H9 (cell line): ENCODE measurements around the gene ENOX1. TPM values are rescaled to one million over a fixed set of nuclear protein-coding genes. Genes with fewer than 3 reads are reported as not detected.

ENCODE experiments used
- DNase-seq: peaks from one replicate; pipeline ENCODE4 v3.0.0-alpha.2; 2017
- H2AFZ ChIP-seq: one replicate; pipeline ENCODE4 v1.6.1; 2013; ENCODE audit warnings: mild to moderate bottlenecking, low read length, control low read depth, moderate library complexity
- H2AK5ac ChIP-seq: 2 replicates; pipeline ENCODE4 v1.6.1; 2013; ENCODE audit warnings: low read length, control low read depth, mixed read lengths; ENCODE audit not compliant: insufficient read length
- H2BK120ac ChIP-seq: one replicate; pipeline ENCODE4 v1.6.1; 2013; ENCODE audit warnings: low read depth, mild to moderate bottlenecking, low read length, control low read depth, inconsistent platforms; ENCODE audit not compliant: poor library complexity, severe bottlenecking
- H2BK12ac ChIP-seq: 2 replicates; pipeline ENCODE4 v1.6.1; 2013; ENCODE audit warnings: low read length, control low read depth, mixed read lengths, low read depth; ENCODE audit not compliant: insufficient read length
- H2BK15ac ChIP-seq: 2 replicates; pipeline ENCODE4 v1.6.1; 2013; ENCODE audit warnings: low read depth, low read length, control low read depth
- H2BK20ac ChIP-seq: one replicate; pipeline ENCODE4 v1.6.1; 2013; ENCODE audit warnings: low read depth, mild to moderate bottlenecking, low read length, control low read depth, inconsistent platforms; ENCODE audit not compliant: poor library complexity, severe bottlenecking
- H2BK5ac ChIP-seq: 2 replicates; pipeline ENCODE4 v1.6.1; 2013; ENCODE audit warnings: low read length, control low read depth, mixed read lengths; ENCODE audit not compliant: insufficient read length
- H3K14ac ChIP-seq: 2 replicates; pipeline ENCODE4 v1.6.1; 2013; ENCODE audit warnings: low read length, control low read depth; ENCODE audit not compliant: insufficient read depth
- H3K18ac ChIP-seq: 2 replicates; pipeline ENCODE4 v1.6.1; 2013; ENCODE audit warnings: low read depth, mild to moderate bottlenecking, mixed read lengths, low read length, control low read depth; ENCODE audit not compliant: insufficient read length
- H3K23ac ChIP-seq: 2 replicates; pipeline ENCODE4 v1.6.1; 2013; ENCODE audit warnings: low read length, control low read depth, mixed read lengths, low read depth; ENCODE audit not compliant: insufficient read length
- H3K23me2 ChIP-seq: 2 replicates; pipeline ENCODE4 v1.6.1; 2013; ENCODE audit warnings: low read depth, mild to moderate bottlenecking, mixed read lengths, low read length, control low read depth; ENCODE audit not compliant: insufficient read length, poor library complexity, severe bottlenecking
- H3K27ac ChIP-seq: 2 replicates; pipeline ENCODE4 v1.5.1; 2013; ENCODE audit warnings: low read length, control low read depth, mixed read lengths, low read depth; ENCODE audit not compliant: insufficient read length
- H3K27me3 ChIP-seq: 2 replicates; pipeline ENCODE4 v1.6.1; 2013; ENCODE audit warnings: low read length, control low read depth, inconsistent platforms; ENCODE audit not compliant: insufficient read depth
- H3K4ac ChIP-seq: 2 replicates; pipeline ENCODE4 v1.6.1; 2013; ENCODE audit warnings: low read depth, mild to moderate bottlenecking, control low read depth, inconsistent platforms, low read length, moderate library complexity
- H3K4me1 ChIP-seq: 2 replicates; pipeline ENCODE4 v1.6.1; 2013; ENCODE audit warnings: low read length, control low read depth, inconsistent platforms; ENCODE audit not compliant: insufficient read depth
- H3K4me2 ChIP-seq: 2 replicates; pipeline ENCODE4 v1.6.1; 2013; ENCODE audit warnings: low read length, control low read depth, mixed read lengths; ENCODE audit not compliant: insufficient read length, insufficient read depth
- H3K56ac ChIP-seq: 2 replicates; pipeline ENCODE4 v1.6.1; 2013; ENCODE audit warnings: low read depth, mild to moderate bottlenecking, mixed read lengths, low read length, control low read depth; ENCODE audit not compliant: insufficient read length
- H3K79me1 ChIP-seq: 2 replicates; pipeline ENCODE4 v1.6.1; 2013; ENCODE audit warnings: low read depth, mild to moderate bottlenecking, moderate library complexity, low read length, control low read depth, inconsistent platforms; ENCODE audit not compliant: insufficient read depth, poor library complexity, severe bottlenecking
- H3K79me2 ChIP-seq: 2 replicates; pipeline ENCODE4 v1.6.1; 2013; ENCODE audit warnings: low read length, control low read depth, inconsistent platforms; ENCODE audit not compliant: insufficient read depth
- H3K9ac ChIP-seq: 2 replicates; pipeline ENCODE4 v1.6.1; 2013; ENCODE audit warnings: low read length, control low read depth, mixed read lengths; ENCODE audit not compliant: insufficient read length; ENCODE audit errors: extremely low read depth
- H3K9me3 ChIP-seq: one replicate; pipeline ENCODE4 v1.6.1; 2013; ENCODE audit warnings: low read depth, low read length, inconsistent platforms; ENCODE audit not compliant: control insufficient read depth
- H3T11ph ChIP-seq: one replicate; pipeline ENCODE4 v1.6.1; 2013; ENCODE audit warnings: mild to moderate bottlenecking, low read length, control low read depth, inconsistent platforms
- H4K20me1 ChIP-seq: one replicate; pipeline ENCODE4 v1.6.1; 2013; ENCODE audit not compliant: control insufficient read depth, insufficient read length, insufficient read depth
- H4K5ac ChIP-seq: 2 replicates; pipeline ENCODE4 v1.6.1; 2013; ENCODE audit warnings: low read depth, mild to moderate bottlenecking, mixed read lengths, low read length, control low read depth; ENCODE audit not compliant: insufficient read length
- H4K8ac ChIP-seq: replicated peaks from 2 replicates; pipeline ENCODE4 v1.6.1; 2013; ENCODE audit warnings: low read length, control low read depth, mixed read lengths, low read depth; ENCODE audit not compliant: insufficient read length
- H4K91ac ChIP-seq: 2 replicates; pipeline ENCODE4 v1.6.1; 2013; ENCODE audit warnings: low read depth, mild to moderate bottlenecking, moderate library complexity, mixed read lengths, low read length, control low read depth; ENCODE audit not compliant: insufficient read length
- H3K27ac Mint-ChIP-seq, 3 experiments: 2 replicates in 2 of 3; 3 replicates in 1 of 3; pipeline ENCODE4 v1.8.0; 2020 to 2021; ENCODE audit warnings: mixed read lengths in 3 of 3, mild to moderate bottlenecking in 1 of 3, moderate library complexity in 1 of 3
- H3K27me3 Mint-ChIP-seq: 2 replicates; pipeline ENCODE4 v1.8.0; 2021; ENCODE audit warnings: low read depth, mild to moderate bottlenecking, moderate library complexity, mixed read lengths
- H3K36me3 Mint-ChIP-seq, 3 experiments: 2 replicates in 2 of 3; 3 replicates in 1 of 3; pipeline ENCODE4 v1.8.0; 2020 to 2021; ENCODE audit warnings: low read depth in 3 of 3, mixed read lengths in 3 of 3; ENCODE audit not compliant: insufficient read depth in 1 of 3
- H3K4me1 Mint-ChIP-seq, 2 experiments: 2 replicates each; pipeline ENCODE4 v1.8.0; 2020; ENCODE audit warnings: mixed read lengths in 2 of 2
- H3K4me3 Mint-ChIP-seq, 2 experiments: 2 replicates in 1 of 2; 3 replicates in 1 of 2; pipeline ENCODE4 v1.8.0; 2020 to 2021; ENCODE audit warnings: mild to moderate bottlenecking in 2 of 2, mixed read lengths in 2 of 2, moderate library complexity in 1 of 2
- H3K9me3 Mint-ChIP-seq, 2 experiments: 2 replicates in 1 of 2; 3 replicates in 1 of 2; pipeline ENCODE4 v1.8.0; 2020; ENCODE audit warnings: mild to moderate bottlenecking in 2 of 2, mixed read lengths in 2 of 2, moderate library complexity in 1 of 2
- CTCF ChIP-seq: fragments of 200-600 bp; sonication (generic); conservative IDR thresholded peaks from 3 replicates; pipeline ENCODE4 v1.8.0; 2021; ENCODE audit warnings: antibody characterized with exemption, mild to moderate bottlenecking
- WGBS: extraction: QIAGEN DNeasy Blood & Tissue Kit; methylation state at CpG from one replicate; pipeline ENCODE4 v1.1.7; 2013; ENCODE audit warnings: missing lambda C conversion rate, low lambda C conversion rate, mixed read lengths; ENCODE audit not compliant: insufficient read length; ENCODE audit errors: extremely low coverage; 5-methylcytosine and 5-hydroxymethylcytosine counted together
- total RNA-seq: library from RNA; stranded (reverse); gene quantifications from 2 replicates; pipeline ENCODE4 v1.2.1, GENCODE V29; 2021

The ENOX1 gene
- total RNA-seq, 1 experiment from 2014 or later = 0.24 TPM

GRCh38 chr13:43431290-43431716 lies 355.5 kb downstream of the ENOX1 start:
- no peak for DNase-seq
- Histone ChIP-seq H2BK120ac (no peak overlapping the region), H2BK12ac (no peak overlapping the region), H4K5ac (no peak overlapping the region), H3K9me3 (no peaks in the 10 kb centered on the region), H3K79me2 (no peaks in the 10 kb centered on the region), H2BK15ac (no peak overlapping the region), H2AFZ (no peak overlapping the region), H3K79me1 (no peaks in the 10 kb centered on the region), H3K23ac (no peak overlapping the region), H3K9ac (no peak overlapping the region), H2AK5ac (no peak overlapping the region), H4K8ac (no peak overlapping the region), H4K20me1 (no peaks in the 10 kb centered on the region), H2BK20ac (no peak overlapping the region), H3K18ac (no peak overlapping the region), H3K4ac (no peak overlapping the region), H3K4me2 (no peak overlapping the region), H3K27ac (no peak overlapping the region), H3T11ph (no peak overlapping the region), H3K4me1 (no peaks in the 10 kb centered on the region; the same call in none of the 2 replicates), H3K23me2 (no peaks in the 10 kb centered on the region), H2BK5ac (no peak overlapping the region), H3K56ac (no peak overlapping the region), H4K91ac (no peak overlapping the region), H3K27me3 (no peaks in the 10 kb centered on the region), H3K14ac (no peak overlapping the region)
- Mint-ChIP-seq H3K27ac (no peak overlapping the region), H3K27me3 (no peaks in the 10 kb centered on the region), H3K9me3 (no peaks in the 10 kb centered on the region), H3K4me3 (no peak overlapping the region), H3K36me3 (no peaks in the 10 kb centered on the region), H3K4me1 (peaks cover 35 to 40% of the 10 kb centered on the region in 2 experiments)
- no CpG with 5 or more reads among the region's 4 CpGs for WGBS
- TF ChIP-seq CTCF = no peak
